ENCODE measurements around the gene S1PR4.

DNA sequence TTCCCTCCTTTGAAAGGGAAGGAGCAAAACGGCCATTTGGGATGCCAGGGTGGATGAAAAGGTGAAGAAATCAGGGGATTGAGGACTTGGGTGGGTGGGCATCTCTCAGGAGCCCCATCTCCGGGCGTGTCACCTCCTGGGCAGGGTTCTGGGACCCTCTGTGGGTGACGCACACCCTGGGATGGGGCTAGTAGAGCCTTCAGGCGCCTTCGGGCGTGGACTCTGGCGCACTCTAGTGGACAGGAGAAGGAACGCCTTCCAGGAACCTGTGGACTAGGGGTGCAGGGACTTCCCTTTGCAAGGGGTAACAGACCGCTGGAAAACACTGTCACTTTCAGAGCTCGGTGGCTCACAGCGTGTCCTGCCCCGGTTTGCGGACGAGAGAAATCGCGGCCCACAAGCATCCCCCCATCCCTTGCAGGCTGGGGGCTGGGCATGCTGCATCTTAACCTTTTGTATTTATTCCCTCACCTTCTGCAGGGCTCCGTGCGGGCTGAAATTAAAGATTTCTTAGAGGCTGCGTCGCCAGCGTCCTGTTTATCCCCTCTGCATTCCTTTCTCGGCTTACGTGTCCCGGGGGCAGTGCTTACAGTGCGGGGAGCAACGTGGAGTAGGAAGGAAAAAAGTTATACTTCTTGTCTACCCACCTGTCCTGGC lies 15.2 kb upstream of the S1PR4 start:
- TF ChIP-seq, protein P1, sequence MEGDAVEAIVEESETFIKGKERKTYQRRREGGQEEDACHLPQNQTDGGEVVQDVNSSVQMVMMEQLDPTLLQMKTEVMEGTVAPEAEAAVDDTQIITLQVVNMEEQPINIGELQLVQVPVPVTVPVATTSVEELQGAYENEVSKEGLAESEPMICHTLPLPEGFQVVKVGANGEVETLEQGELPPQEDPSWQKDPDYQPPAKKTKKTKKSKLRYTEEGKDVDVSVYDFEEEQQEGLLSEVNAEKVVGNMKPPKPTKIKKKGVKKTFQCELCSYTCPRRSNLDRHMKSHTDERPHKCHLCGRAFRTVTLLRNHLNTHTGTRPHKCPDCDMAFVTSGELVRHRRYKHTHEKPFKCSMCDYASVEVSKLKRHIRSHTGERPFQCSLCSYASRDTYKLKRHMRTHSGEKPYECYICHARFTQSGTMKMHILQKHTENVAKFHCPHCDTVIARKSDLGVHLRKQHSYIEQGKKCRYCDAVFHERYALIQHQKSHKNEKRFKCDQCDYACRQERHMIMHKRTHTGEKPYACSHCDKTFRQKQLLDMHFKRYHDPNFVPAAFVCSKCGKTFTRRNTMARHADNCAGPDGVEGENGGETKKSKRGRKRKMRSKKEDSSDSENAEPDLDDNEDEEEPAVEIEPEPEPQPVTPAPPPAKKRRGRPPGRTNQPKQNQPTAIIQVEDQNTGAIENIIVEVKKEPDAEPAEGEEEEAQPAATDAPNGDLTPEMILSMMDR (IDR thresholded peaks at IDR 0.05): peak; percentile 58 to 93 (median 84)
- TF ChIP-seq POLR2A (IDR thresholded peaks at IDR 0.05): no peak

Data from Peyer's patch (tissue), 4 donors.